HG03571 (cell line): ENCODE data around the gene CFAP70.

Source experiments
- ATAC-seq: cut with Tn5 transposase; IDR thresholded peaks from one replicate; pipeline ENCODE4 v1.9.1; 2021; ENCODE audit not compliant: unreplicated experiment

Gene CFAP70

DNA sequence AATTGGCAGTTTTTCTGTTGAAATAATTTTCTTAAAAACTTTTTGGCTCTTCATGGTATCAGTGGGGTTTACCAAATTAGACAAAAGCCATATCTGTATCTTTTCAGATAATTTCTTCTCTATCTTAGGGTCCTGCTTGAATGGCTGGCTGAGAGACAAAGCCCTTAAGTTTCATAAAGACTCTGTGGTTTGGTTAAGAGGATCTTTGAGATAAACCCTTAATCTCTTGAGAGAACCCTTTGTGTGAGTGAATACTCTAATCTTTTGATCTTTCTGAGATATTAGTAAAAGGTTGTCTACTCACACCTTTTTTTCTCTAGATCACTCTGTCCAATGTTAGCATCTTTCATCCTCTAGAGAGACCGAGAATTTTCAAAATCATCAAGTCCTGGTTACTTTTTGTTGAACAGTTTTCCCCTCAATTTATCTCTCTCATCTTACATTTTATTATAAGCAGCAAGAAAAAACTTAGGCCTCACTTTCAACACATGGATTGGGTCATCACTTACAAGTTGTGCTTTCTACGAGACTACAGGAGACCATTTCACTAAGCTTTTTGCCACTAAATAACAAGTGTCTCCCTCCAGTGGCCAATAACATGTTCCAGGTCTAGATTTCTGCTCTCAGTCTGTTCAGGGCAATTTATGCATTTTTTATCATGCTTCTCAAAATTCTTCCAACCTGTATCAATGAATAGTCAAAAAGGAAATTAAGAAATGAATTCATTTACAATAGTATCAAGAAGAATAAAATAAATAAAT, 140.1 kb downstream of the CFAP70 start:
- ATAC-seq = no peak

DNA sequence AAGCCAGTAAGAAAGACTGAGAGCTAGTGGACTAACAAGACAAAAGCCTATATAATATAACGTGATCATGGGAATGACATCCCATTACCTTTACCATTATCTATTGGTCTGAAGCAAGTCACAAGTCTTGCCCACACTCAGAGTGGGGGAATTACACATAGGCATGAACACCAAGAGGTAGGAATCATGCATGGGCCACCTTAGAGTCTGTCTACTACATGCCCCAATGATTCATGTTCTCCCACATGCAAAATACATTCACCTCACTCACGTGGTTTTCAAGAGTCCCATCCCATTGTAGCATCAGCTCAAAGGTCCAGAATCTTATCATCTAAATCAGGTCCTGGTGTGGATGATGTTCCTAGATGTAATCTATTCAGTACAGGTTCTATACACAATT, 141.0 kb downstream of the CFAP70 start:
- ATAC-seq = no peak

DNA sequence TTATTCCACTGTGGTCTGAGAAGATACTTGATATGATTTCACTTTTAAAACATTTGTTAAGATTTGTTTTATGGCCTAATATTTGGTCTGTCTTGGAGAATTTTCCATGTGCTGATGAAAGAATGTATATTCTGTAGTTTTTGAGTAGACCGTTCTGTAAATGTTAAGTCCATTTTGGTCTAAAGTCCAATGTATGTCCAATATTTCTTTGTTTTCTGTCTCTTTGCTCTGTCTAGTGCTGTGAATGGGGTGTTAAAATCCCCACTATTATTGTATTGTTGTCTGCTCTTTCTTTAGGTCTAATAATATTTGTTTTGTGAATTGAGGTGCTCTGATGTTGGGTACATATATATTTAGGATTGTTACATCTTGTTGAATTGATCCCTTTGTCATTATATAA, 142.9 kb downstream of the CFAP70 start:
- no peak for ATAC-seq

DNA sequence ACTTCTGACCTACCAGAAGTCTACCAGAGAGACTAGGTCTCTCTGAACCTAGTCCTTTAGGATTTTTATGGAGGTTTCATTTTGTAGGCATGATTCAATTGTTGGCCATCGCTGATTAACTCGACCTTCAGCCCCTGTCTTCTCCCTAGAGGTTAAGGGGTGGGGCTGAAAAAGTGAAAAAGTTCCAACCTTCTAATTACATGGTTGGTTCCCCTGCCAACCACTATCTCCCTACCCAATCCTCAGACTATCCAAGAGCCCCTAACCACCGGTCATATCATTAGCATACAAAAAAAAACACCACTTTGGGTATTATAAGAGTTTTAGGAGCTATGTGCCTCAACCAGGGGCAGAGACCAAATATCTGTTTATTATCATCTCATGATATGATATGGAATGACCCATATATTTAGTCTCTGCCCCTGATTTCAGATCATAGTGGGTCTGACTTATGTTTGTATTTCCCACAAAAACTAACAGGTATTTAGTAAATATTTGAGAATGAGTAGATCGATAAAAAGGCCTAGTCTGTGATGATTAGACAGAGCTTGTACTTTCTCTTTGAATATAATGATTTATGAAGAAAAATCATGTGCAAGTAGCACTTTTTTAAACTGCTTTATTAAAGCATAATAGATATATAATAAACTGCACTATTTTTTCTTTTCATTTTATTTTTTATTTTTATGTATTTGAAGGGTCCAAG, 147.4 kb downstream of the CFAP70 start:
- ATAC-seq = no peak

DNA sequence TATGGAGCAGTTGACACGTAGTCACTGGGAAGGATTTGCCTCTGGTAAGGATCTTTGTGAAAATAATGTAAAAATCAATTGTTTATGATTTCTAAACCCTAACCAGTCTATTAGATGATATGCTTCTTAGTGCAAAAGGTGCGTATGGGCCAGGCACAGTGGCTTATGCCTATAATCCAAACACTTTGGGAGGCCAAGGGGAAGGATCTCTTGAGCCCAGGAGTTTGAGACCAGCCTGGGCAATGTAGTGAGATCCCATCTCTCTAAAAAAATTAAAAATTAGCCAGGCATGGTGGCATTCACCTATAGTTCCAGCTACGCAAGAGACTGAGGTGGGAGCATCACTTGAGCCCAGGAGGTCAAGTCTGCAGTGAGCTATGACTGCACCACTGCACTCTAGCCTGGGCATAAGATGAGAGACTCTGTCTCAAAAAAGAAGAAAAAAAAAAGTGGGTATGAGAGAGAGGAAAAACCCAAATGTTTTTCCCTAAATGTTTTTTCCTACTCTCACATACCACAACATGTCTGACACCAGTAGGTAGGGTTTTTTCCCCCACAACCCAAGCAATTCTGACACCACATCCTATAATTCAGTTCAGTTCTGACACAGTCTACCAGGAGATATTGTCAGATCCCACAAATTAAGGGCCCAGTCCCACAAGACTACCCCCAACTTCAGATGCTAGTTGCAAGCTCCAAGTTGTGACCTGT, 148.1 kb downstream of the CFAP70 start:
- no peak for ATAC-seq

DNA sequence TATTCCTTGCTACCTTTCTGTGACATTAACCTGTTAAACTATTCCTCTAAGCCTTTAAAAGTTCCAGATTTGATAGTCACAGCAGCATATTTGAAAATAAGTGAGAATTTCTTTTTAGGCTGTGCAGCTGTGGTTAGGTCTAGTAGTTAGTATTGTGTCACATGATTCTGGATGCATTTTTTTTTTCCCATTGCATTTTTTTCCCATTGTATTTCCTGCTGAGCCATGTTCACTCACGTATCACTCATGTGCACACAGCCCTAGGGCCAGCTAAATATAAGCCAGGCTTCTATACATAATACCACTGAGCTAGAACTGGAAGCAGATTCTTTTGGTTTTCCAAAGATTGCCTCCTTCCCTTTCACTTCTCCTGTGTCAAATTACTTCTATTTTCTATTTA, 149.0 kb downstream of the CFAP70 start:
- ATAC-seq = no peak

DNA sequence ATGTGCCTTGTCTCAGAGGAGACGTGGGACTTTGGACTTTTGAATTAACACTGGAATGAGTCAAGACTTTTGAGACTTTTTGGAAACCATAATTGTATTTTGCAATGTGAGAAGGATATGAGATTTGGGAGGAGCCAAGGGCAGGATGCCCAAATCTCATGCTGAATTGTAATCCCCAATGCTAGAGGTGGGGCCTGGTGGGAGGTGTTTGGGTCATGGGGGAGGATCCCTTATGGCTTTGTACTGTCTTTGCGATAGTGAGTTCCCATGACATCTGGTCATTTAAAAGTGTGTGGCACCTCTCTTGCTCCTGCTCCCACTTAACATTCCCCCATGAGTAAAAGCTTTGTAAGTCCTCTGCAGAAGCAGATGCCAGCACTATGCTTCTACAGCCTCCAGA, 150.8 kb downstream of the CFAP70 start:
- no peak for ATAC-seq

DNA sequence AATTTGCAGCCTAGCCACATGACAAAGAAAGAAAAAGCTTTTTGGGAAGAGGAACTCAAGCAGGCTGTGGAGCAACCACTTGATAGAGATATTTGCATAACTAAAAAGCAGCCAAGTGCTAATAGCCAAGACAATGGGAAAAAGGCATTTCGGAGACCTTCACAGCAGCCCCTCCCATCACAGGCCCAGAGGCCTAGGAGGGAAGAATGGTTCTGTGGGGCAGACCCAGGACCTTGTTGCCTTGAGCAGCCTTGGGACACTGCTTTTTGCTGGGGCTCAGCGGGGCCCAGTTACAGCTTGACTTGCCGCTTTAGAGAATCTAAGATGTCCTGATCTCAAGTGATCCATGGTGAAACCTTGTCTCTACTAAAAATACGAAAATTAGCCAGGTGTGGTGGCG, 152.3 kb downstream of the CFAP70 start:
- ATAC-seq = no peak

DNA sequence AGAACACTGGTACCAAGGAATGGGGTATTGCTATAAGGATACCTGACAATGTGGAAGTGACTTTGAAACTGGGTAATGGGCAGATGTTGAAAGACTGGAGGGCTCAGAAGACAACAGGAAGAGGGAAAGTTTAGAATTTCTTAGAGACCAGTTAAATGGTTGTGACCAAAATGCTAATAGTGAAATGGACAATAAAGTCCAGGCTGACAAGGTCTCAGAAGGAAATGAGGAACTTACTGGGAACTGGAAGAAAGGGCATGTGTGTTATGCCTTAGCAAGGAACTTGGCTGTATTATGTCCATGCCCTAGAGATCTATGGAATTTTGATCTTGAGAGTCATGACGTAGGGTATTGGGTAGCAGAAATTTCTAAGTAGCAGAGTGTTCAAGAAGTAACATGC, 152.8 kb downstream of the CFAP70 start:
- no peak for ATAC-seq

DNA sequence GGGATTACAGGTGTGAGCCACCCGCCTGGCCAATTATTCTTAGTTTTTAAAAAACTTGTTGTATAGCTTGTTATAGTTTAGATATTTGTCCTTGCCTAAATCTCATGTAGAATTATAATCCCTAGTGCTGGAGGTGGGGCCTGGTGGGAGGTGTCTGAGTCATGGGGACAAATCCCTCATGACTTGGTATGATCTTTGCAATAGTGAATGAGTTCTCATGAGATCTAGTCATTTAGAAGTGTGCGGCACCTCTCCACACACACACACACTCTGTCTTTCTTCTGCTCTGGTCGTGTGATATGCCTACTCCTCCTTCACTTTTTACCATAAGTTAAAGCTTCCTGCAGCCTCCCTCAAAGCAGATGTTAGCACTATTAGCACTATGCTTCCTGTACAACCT, 153.6 kb downstream of the CFAP70 start:
- no peak for ATAC-seq
